ENCODE data around the gene EREG. TPM values are rescaled to one million over a fixed set of nuclear protein-coding genes. Genes with fewer than 3 reads are reported as not detected.

Gene EREG
- total RNA-seq, 1 donor from 2014 or later: 1.3 TPM

DNA sequence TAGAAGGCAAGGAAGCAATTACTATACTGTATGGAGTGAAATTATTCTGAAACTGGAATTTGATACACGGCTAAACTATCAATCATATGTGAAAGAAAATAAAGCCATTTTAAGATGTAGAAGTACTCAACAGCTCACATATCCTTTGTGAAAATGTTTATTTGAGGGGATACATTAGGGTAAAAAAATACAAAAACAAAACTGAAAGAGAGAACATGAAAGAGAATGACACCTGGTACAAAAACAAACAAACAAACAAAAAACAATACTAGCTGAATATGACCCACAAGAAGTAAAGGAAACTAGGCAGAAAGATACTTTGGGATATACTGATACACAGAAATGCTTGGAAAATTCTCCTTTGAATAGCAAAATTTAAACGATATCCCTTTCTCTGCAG lies 59.2 kb downstream of the EREG start:
- no peak for TF ChIP-seq CTCF (IDR thresholded peaks at IDR 0.05)
- no peaks in the 10 kb centered on the region for H3K9me3 Mint-ChIP-seq (ENCODE audit: unreplicated experiment)
- no peak for DNase-seq (ENCODE audit: extremely low spot score, unreplicated experiment)
- H3K36me3 Mint-ChIP-seq (ENCODE audit: unreplicated experiment): no peaks in the 10 kb centered on the region
- H3K4me1 Mint-ChIP-seq (ENCODE audit: unreplicated experiment): peaks cover 8% of the 10 kb centered on the region
- H3K4me3 Mint-ChIP-seq (ENCODE audit: unreplicated experiment): no peak overlapping the region
- no peaks in the 10 kb centered on the region for H3K27me3 Mint-ChIP-seq (ENCODE audit: unreplicated experiment)
- H3K27ac Mint-ChIP-seq (ENCODE audit: unreplicated experiment): no peak overlapping the region

DNA sequence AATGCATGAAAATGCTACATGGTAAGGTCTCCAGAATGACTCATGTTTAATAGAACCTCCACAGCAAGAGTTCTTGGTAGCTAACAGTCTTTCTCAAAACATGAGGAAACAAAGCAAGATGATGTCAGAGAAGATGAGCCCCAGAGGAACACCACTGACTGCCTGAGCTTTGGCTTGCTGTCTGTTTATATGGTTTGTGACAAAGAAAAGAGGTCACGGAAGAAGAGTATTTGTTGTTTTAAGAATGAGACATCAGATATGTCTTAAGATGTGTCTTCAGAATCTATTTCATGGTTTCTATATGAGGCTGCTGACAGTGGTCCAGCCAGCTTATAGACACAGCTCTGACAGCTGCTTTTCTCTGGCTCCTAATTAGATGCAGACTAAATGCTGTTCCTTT lies 61.2 kb downstream of the EREG start:
- TF ChIP-seq CTCF (IDR thresholded peaks at IDR 0.05): no peak
- Mint-ChIP-seq H3K27me3 (ENCODE audit: unreplicated experiment) (peaks cover 4% of the 10 kb centered on the region), H3K36me3 (ENCODE audit: unreplicated experiment) (no peaks in the 10 kb centered on the region), H3K9me3 (ENCODE audit: unreplicated experiment) (no peaks in the 10 kb centered on the region), H3K27ac (ENCODE audit: unreplicated experiment) (peak overlapping the region; percentile 19), H3K4me3 (ENCODE audit: unreplicated experiment) (no peak overlapping the region), H3K4me1 (ENCODE audit: unreplicated experiment) (peaks cover 8% of the 10 kb centered on the region)
- no peak for DNase-seq (ENCODE audit: extremely low spot score, unreplicated experiment)

- Mint-ChIP-seq H3K27me3 (ENCODE audit: unreplicated experiment) (peaks cover 4% of the 10 kb centered on the region), H3K4me1 (ENCODE audit: unreplicated experiment) (peaks cover 8% of the 10 kb centered on the region), H3K27ac (ENCODE audit: unreplicated experiment) (no peak overlapping the region), H3K9me3 (ENCODE audit: unreplicated experiment) (no peaks in the 10 kb centered on the region), H3K4me3 (ENCODE audit: unreplicated experiment) (no peak overlapping the region), H3K36me3 (ENCODE audit: unreplicated experiment) (no peaks in the 10 kb centered on the region)
- no peak for DNase-seq (ENCODE audit: extremely low spot score, unreplicated experiment)
- no peak for TF ChIP-seq CTCF (IDR thresholded peaks at IDR 0.05)
Measured at GRCh38 chr4:74428276-74428675, 63.3 kb downstream of the EREG start.

DNA sequence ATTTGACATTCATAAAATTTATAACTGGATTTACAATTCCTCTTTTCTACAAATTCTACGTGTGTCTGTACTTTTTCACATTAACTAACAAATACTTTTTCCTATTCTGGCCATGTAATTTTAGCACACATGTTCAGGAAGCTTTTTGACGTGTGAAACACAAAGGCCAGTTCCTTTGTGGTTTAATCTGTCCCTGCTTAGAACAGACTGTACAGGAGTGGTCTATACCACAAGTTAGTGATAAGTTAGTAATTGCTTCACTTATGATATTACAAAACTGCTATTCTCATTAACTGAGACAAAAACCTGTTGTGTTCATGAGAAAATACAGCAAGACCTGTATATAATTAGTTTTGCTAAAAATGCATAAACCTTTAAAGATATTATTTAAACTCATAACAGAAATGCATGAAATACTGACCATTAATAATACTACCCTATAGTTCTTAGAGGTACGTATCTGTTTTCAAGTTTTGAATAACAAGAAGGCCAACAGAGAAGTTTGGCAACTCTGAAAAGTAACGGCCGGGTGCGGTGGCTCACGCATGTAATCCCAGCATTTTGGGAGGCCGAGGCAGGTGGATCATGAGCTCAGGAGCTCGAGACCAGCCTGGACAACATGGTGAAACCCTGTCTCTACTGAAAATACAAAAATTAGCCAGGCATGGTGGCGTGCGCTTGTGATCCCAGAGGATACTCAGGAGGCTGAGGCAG lies 66.3 kb downstream of the EREG start:
- no peak for TF ChIP-seq CTCF (IDR thresholded peaks at IDR 0.05)
- Mint-ChIP-seq H3K4me1 (ENCODE audit: unreplicated experiment) (peaks cover 2% of the 10 kb centered on the region), H3K4me3 (ENCODE audit: unreplicated experiment) (no peak overlapping the region), H3K27ac (ENCODE audit: unreplicated experiment) (no peak overlapping the region), H3K9me3 (ENCODE audit: unreplicated experiment) (no peaks in the 10 kb centered on the region), H3K27me3 (ENCODE audit: unreplicated experiment) (peaks cover 4% of the 10 kb centered on the region), H3K36me3 (ENCODE audit: unreplicated experiment) (no peaks in the 10 kb centered on the region)
- no peak for DNase-seq (ENCODE audit: extremely low spot score, unreplicated experiment)

DNA sequence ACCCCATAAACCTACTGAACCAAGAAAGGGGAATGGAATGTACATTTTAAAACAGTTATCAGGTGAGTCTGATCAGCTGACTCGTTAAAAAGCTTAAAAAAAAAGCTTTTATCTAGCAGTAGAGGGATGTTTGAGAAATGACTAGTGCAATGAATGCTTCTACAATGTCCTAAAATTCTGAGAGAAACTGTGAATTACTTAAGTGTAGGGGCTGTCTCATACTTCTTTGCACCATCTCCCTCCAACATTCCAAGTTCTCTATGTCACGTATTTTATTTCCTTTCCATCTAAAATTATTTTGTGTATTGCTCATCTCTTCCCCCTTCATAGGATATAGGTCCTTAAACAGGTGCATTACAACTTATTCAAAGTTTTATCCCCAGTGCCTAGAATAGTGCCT lies 68.1 kb downstream of the EREG start:
- Mint-ChIP-seq H3K27ac (ENCODE audit: unreplicated experiment) (no peak overlapping the region), H3K36me3 (ENCODE audit: unreplicated experiment) (no peaks in the 10 kb centered on the region), H3K4me1 (ENCODE audit: unreplicated experiment) (no peaks in the 10 kb centered on the region), H3K27me3 (ENCODE audit: unreplicated experiment) (peaks cover 4% of the 10 kb centered on the region), H3K4me3 (ENCODE audit: unreplicated experiment) (no peak overlapping the region), H3K9me3 (ENCODE audit: unreplicated experiment) (no peaks in the 10 kb centered on the region)
- no peak for DNase-seq (ENCODE audit: extremely low spot score, unreplicated experiment)
- TF ChIP-seq CTCF (IDR thresholded peaks at IDR 0.05): no peak

Data from osteocyte (in vitro differentiated cells).